ENCODE measurements around the gene DCST1.

Gene DCST1

DNA sequence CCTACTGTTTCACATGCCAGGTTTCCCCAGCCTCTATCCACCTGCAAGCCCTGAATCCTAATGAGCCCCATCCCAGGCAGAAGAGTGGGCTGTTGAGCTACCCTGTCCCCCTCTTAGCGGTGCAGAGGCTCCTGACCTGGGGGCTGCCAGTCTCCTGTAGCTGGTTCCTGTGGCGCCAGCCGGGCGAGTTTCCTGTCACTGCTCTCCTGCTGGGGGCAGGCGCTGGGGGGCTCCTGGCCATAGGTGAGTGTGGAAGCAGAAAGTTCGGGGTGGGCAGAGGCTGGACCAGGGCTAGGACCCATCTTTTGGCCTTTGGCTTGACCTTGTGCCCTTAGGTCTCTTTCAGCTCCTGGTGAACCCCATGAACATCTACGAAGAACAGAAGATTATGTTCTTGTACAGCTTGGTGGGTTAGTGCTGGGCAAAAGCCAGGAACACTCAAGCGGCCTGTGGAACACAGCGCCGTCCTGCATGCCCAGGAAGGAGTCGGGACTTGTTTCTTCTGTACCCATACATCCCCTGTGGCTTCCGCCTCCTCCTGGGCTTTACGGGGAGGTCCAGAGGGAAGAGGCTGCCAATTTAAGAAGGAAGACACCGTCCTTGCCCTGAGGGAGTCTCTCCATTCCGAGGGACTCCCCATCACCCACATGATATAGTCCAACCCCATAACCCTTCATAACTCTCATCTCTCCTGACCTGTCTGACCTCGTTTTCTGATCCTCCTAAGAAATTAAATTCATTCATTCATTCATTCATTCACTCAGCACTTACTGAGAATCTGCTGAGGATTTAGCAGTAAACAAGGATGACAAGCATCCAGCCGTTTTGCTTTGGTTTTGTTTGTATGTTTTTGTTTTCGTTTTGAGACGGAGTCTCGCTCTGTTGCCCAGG, 939 bp downstream of the DCST1 start:
- no peak for DNase-seq

DNA sequence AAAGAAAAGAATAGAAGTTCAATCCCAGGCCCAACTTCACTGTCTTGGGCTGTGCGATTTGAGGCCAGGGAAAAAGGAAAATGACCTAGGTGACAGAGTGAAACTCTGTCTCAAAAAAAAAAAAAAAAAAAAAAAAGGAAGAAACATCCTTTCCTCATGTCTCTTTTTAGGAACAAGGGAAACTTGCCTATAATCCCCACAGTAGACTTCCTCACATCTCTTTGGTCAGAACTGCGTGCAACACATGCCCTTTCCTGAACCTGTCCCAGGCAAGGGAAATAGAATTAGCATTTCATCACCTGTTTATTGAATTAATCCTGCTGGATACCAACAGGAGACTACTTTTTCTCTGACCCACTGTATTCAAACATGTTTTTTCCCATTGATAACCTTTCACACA, 2.3 kb downstream of the DCST1 start:
- no peak for DNase-seq

DNA sequence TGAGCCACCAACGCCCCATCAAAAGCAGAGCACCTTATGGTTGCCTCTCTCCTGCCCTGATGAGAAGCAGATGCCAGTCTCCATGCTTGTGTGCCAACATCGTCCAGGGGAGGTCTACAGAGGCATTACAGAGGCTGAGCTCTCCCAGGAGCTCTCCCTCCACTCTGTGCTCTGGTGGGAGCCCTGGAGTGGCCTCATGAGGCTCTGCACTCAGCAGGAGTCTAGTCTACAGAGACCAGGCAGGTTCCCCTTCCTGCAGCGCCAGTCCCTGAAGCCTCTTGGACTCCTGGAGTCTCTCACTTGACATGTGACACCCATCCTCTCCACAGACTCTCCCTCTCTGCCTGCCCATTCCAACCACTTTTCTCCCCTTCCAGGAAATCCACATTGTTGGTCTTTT, 3.4 kb downstream of the DCST1 start:
- DNase-seq, result no peak

DNA sequence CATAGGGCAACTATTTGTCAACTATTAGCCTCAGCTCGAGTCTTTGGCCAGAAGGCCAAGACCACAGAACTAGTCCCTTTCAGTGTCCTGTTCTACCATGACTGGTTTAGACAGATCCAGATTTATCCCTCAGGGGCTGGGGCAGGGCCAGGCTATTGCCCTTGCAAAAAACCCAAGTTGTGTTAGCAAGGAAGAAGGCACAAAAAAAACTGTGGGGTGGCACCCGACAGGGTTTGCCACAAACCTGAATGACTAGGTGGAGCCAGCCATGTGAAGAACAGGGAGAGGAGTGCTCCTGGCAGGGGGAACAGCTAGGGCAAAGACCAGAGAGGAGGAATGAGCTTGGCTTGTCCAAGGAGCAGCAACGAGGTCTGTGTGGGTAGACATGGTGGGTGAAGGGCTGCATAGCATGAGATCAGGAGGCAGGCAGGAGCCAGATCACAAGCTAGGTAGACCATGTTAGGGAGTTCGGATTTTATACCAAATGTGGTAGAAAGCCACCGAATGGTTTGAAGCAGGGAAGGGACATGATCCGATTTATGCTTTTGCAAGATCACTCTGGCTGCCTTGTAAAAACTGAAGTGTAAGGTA, 4.3 kb downstream of the DCST1 start:
- DNase-seq, result no peak

DNA sequence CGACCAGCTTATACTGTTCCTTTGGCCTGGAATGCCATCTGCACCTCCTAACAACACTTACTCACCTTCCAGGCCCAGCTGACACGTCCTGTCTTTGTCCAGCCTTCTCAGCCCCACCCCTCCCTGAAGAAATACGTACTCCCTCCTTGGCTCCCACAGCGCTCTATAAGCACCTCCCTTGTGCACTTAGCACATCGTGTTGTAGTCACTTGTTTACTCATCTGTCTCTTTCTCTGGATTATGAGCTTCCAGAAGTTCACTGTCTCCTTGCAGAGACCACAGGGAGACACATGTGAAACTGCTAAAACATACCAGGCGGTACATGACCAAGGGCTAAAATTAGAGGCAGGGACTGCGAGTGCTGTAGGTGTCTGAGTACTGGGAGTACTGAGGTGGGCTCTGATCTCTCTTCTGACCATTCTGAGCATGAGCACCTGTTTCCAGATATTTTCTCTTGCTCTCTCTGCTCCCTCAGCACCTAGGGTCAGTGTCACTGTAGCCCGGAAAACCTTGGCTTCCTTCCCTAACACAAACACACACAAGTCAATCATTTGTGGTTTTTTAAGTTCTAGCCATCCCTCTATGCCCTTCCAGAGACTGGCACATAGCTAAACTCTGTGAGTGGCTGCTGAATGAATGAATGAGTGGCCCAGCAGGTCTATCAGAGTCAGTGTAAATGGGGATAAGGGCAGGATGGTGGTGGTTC, 5.1 kb downstream of the DCST1 start:
- DNase-seq, result no peak

- no peak for DNase-seq
Observed at GRCh38 chr1:155039308-155039669, 5.7 kb downstream of the DCST1 start.

- no peak for DNase-seq
Observed at GRCh38 chr1:155040358-155041093, 6.9 kb downstream of the DCST1 start.

- no peak for DNase-seq
Observed at GRCh38 chr1:155042789-155043188, 9.2 kb downstream of the DCST1 start.

DNA sequence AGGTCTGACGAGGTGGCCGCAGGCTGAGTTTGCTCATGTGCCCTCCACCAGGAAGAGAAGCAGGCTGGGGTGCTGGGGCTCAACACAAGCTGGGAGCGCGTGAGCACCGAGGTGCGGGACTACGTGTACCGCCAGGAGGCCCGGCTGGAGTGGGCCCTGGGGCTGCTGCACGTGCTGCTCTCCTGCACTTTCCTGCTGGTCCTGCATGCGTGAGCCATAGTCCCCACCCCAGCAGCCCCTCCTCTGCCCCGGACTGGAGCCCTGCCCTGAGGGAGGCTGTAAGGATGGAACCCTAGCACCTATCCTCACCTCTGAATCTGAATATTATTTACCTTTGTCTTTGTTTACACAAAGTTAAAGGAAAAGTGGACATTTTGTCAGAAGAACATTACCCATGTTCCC, 9.7 kb downstream of the DCST1 start:
- DNase-seq, result no peak

GRCh38 chr1:155043793-155044192, 10.2 kb downstream of the DCST1 start:
- no peak for DNase-seq

GRCh38 chr1:155044365-155044764, 10.7 kb downstream of the DCST1 start:
- no peak for DNase-seq

GRCh38 chr1:155044812-155045657, 11.4 kb downstream of the DCST1 start:
- peak; percentile 45 to 53 for DNase-seq

GRCh38 chr1:155048449-155049334, 15.1 kb downstream of the DCST1 start:
- DNase-seq, result no peak

- no peak for DNase-seq
Observed at GRCh38 chr1:155049651-155050559, 16.3 kb downstream of the DCST1 start.

- DNase-seq, result peak in 1 of 2 experiments; percentile 67
Observed at GRCh38 chr1:155050560-155051341, 17.1 kb downstream of the DCST1 start, which contains the start of gene ADAM15. Gene ADAM15 (plus strand): TSS chr1:155051316. CDS start chr1:155051387, 71 bp downstream.

DNA sequence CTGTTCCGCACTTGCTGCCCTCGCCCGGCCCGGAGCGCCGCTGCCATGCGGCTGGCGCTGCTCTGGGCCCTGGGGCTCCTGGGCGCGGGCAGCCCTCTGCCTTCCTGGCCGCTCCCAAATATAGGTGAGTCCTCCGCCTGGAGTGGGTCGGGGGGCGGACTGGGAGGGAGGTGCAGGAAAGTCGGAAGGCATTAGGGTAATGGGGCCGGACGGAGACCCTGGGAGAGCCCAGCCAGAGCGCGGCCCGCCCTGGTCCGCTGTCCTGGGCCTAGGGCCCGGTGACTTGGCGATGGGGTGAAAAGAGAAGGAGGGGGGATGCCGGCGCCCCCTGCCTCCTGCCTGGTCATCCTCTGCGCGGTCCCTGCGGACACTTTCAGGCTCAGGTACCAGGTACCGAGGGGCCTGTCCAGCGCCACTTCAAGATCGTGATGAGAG, 17.7 kb downstream of the DCST1 start:
- no peak for DNase-seq

DNA sequence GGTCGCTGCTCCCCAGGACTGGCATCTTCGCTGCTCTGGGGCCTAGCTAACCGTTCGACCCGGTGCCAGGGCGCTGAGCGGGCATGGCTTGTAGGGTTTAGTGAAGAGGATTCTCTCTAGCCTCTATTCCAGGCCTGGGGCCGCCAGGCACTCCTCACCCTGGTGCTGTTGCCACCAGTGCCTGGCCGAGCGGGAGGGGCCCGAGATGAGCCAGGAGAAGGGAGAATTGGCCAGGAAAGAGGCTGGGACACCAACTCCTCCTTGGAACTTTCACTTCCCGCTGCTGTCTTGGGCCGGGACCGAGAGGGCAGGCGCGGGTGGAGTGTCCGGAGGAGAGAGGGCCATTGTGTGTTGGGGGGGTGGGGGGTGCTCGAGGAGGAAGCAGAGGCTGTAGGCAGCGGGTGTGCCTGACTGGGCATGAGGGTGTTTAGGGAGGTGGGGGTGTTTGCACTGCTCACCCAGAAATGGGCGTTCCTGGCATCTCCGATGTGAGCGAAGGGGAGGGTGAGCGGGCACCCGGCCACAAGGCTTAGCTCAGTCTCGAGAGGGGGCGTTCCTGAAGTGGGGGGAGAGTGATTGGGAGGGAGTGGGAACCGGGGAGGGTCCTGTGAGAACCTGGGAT, 18.3 kb downstream of the DCST1 start:
- DNase-seq, result peak; percentile 14 to 19
